Loucy (cell line): ENCODE results near the gene RANBP9.

Experiments used
- H2AFZ ChIP-seq: fragments of 200-600 bp; sonication (generic); 2 replicates; pipeline ENCODE4 v1.6.0; 2016; ENCODE audit warnings: antibody characterized with exemption, mild to moderate bottlenecking, low read length, moderate library complexity
- H3F3A ChIP-seq: fragments of 200-600 bp; 2 replicates; pipeline ENCODE4 v1.6.0; 2016; ENCODE audit warnings: antibody characterized with exemption, low read depth, mild to moderate bottlenecking
- H3K27me3 ChIP-seq: fragments of 200-600 bp; sonication (generic); 2 replicates; pipeline ENCODE4 v1.6.1; 2014; ENCODE audit warnings: low read length, mild to moderate bottlenecking; ENCODE audit not compliant: insufficient read depth, poor library complexity, severe bottlenecking
- H3K36me3 ChIP-seq: fragments of 200-600 bp; sonication (generic); 2 replicates; pipeline ENCODE4 v1.6.1; 2016; ENCODE audit warnings: low read length; ENCODE audit not compliant: insufficient read depth
- H3K4me1 ChIP-seq: fragments of 200-600 bp; sonication (generic); 2 replicates; pipeline ENCODE4 v1.5.1; 2014; ENCODE audit warnings: low read length, mild to moderate bottlenecking; ENCODE audit not compliant: insufficient read depth, poor library complexity, severe bottlenecking
- H3K4me2 ChIP-seq: fragments of 200-600 bp; sonication (generic); 2 replicates; pipeline ENCODE4 v1.6.0; 2014; ENCODE audit warnings: antibody characterized with exemption, low read length, low read depth, mild to moderate bottlenecking; ENCODE audit not compliant: poor library complexity, severe bottlenecking
- H3K4me3 ChIP-seq: fragments of 200-600 bp; sonication (generic); 2 replicates; pipeline ENCODE4 v1.5.1; 2014; ENCODE audit warnings: low read length, mild to moderate bottlenecking, mixed read lengths; ENCODE audit not compliant: poor library complexity, severe bottlenecking
- H3K79me2 ChIP-seq: fragments of 200-600 bp; sonication (generic); 2 replicates; pipeline ENCODE4 v1.6.1; 2014; ENCODE audit warnings: low read length; ENCODE audit not compliant: insufficient read depth
- H3K9ac ChIP-seq: fragments of 200-600 bp; sonication (generic); 2 replicates; pipeline ENCODE4 v1.6.0; 2014; ENCODE audit warnings: mild to moderate bottlenecking, low read depth, low read length, moderate library complexity; ENCODE audit not compliant: poor library complexity, severe bottlenecking
- H3K9me2 ChIP-seq: fragments of 200-600 bp; sonication (generic); replicated peaks from 2 replicates; pipeline ENCODE4 v1.6.1; 2016; ENCODE audit warnings: low read depth, low read length, mixed read lengths
- H3K9me3 ChIP-seq: fragments of 200-600 bp; sonication (generic); 2 replicates; pipeline ENCODE4 v1.6.1; 2014; ENCODE audit warnings: mild to moderate bottlenecking, antibody characterized with exemption, low read length, low read depth; ENCODE audit not compliant: insufficient read depth
- H4K20me1 ChIP-seq: fragments of 200-600 bp; sonication (generic); 2 replicates; pipeline ENCODE4 v1.6.0; 2014; ENCODE audit warnings: antibody characterized with exemption, low read length, mild to moderate bottlenecking; ENCODE audit not compliant: insufficient read depth, poor library complexity, severe bottlenecking
- EZH2phosphoT487 ChIP-seq: fragments of 200-600 bp; IDR thresholded peaks from 2 replicates; pipeline ENCODE4 v1.6.1; 2018; ENCODE audit warnings: antibody characterized with exemption, mild to moderate bottlenecking, moderate library complexity, borderline replicate concordance
- TF ChIP-seq, protein P1 (sequence below): fragments of 200-600 bp; sonication (generic); conservative IDR thresholded peaks from 2 replicates; pipeline ENCODE4 v1.5.1; 2014; ENCODE audit warnings: mild to moderate bottlenecking, antibody characterized with exemption, low read length

RANBP9 gene

DNA sequence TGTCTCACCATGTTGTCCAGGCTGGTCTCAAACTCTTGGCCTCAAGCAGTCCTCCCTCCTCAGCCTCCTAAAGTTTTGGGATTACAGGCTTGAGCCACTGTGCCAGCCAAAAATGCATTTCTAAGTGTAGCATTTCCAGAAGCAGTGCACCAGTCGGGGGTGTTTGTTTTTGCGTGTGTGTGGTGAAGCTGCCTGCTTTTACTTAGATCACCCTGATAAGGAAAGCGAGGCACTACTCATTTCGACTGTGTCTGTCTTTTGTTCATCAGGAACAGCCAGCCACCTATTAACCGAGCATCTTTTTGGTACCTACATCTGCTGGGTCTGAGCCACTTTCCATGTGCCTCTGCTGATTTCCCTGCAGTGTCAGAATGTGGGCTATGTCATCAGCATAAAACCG, 118.5 kb downstream of the RANBP9 start:
- no peak overlapping the region for H3K9ac ChIP-seq
- no peaks in the 10 kb centered on the region for H3K36me3 ChIP-seq
- H3K4me2 ChIP-seq, result no peak overlapping the region
- H3K79me2 ChIP-seq, result no peaks in the 10 kb centered on the region
- no peak overlapping the region for H2AFZ ChIP-seq
- no peaks in the 10 kb centered on the region for H3K4me1 ChIP-seq
- H3K9me2 ChIP-seq, result no peaks in the 10 kb centered on the region
- H4K20me1 ChIP-seq, result no peaks in the 10 kb centered on the region
- no peaks in the 10 kb centered on the region for H3K27me3 ChIP-seq
- TF ChIP-seq EZH2phosphoT487, result no peak
- TF ChIP-seq, protein P1, sequence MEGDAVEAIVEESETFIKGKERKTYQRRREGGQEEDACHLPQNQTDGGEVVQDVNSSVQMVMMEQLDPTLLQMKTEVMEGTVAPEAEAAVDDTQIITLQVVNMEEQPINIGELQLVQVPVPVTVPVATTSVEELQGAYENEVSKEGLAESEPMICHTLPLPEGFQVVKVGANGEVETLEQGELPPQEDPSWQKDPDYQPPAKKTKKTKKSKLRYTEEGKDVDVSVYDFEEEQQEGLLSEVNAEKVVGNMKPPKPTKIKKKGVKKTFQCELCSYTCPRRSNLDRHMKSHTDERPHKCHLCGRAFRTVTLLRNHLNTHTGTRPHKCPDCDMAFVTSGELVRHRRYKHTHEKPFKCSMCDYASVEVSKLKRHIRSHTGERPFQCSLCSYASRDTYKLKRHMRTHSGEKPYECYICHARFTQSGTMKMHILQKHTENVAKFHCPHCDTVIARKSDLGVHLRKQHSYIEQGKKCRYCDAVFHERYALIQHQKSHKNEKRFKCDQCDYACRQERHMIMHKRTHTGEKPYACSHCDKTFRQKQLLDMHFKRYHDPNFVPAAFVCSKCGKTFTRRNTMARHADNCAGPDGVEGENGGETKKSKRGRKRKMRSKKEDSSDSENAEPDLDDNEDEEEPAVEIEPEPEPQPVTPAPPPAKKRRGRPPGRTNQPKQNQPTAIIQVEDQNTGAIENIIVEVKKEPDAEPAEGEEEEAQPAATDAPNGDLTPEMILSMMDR, result no peak
- H3K9me3 ChIP-seq, result no peaks in the 10 kb centered on the region
- no peaks in the 10 kb centered on the region for H3F3A ChIP-seq
- no peak overlapping the region for H3K4me3 ChIP-seq

DNA sequence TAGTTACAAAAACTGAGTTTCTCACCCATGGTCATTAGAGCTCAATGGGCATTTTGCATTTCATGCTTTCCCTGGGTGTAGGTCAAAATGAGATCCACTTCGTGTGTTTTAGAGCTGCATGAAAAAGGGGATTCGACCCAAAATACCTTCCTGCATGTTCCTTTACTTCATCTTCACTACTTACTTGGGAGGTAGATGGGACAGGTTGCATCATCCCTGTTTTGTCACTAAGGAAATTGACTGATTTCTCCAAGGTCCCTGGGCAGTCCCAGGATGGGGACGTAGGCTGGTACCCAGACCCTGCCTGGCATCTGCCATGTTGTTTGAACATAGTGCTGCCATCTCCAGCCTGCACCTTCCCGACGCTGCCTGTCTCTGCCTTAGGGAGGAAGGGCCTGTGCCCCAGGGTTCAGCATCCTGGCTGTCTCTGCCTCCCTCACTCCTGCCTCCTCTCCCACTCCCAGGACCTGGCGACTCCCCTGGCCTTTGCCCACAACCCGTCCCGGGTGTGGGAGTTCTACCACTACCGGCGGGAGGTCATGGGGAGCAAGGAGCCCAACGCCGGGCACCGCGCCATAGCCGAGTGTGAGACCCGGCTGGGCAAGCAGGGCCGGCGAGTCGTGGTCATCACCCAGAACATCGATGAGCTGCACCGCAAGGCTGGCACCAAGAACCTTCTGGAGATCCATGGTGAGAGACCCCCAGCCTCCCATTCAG, 120.3 kb downstream of the RANBP9 start:
- no peaks in the 10 kb centered on the region for H3K9me3 ChIP-seq
- no peaks in the 10 kb centered on the region for H3K79me2 ChIP-seq
- H3K9ac ChIP-seq, result no peak overlapping the region
- H3K4me2 ChIP-seq, result no peak overlapping the region
- no peak overlapping the region for H2AFZ ChIP-seq
- TF ChIP-seq EZH2phosphoT487, result no peak
- TF ChIP-seq, protein P1, result no peak
- peaks cover 6% of the 10 kb centered on the region for H3K4me1 ChIP-seq
- no peaks in the 10 kb centered on the region for H3F3A ChIP-seq
- H3K27me3 ChIP-seq, result no peaks in the 10 kb centered on the region
- no peaks in the 10 kb centered on the region for H3K36me3 ChIP-seq
- H3K4me3 ChIP-seq, result no peak overlapping the region
- H3K9me2 ChIP-seq, result no peaks in the 10 kb centered on the region
- H4K20me1 ChIP-seq, result no peaks in the 10 kb centered on the region

DNA sequence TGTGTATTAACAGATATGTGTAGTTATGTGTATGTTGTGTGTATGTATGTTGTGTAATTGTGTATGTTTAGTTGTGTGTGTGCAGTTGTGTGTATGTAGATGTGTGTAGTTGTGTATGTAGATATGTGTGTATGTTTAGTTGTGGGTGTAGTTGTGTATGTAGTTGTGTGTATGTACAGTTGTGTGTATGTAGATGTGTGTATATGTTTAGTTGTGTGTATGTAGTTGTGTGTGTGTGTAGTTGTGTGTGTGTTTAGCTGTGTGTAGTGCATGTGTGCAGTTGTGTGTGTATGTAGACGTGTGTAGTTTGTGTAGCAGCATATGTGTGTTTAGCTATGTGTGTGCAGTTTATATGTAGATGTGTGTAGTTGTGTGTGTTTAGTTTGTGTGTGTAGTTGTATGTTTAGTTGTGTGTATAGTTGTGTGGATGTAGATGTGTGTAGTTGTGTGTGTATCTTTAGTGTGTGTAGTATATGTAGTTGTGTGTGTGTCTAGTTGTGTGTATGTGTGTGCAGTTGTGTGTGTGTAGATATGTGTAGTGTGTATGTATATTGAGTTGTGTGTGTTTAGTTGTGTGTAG, 121.0 kb downstream of the RANBP9 start:
- Histone ChIP-seq H4K20me1 (no peaks in the 10 kb centered on the region), H3K27me3 (no peaks in the 10 kb centered on the region), H3K36me3 (no peaks in the 10 kb centered on the region)

More for the DNA sequence above, 121.0 kb downstream of the RANBP9 start:
- no peak overlapping the region for H3K9ac ChIP-seq
- TF ChIP-seq EZH2phosphoT487, result no peak
- TF ChIP-seq, protein P1, result no peak
- H2AFZ ChIP-seq, result no peak overlapping the region
- no peak overlapping the region for H3K4me2 ChIP-seq
- H3F3A ChIP-seq, result no peaks in the 10 kb centered on the region
- no peaks in the 10 kb centered on the region for H3K79me2 ChIP-seq
- H3K4me3 ChIP-seq, result no peak overlapping the region
- no peaks in the 10 kb centered on the region for H3K9me2 ChIP-seq
- H3K9me3 ChIP-seq, result no peaks in the 10 kb centered on the region
- H3K4me1 ChIP-seq, result peaks cover 7% of the 10 kb centered on the region
